ENCODE data around the gene P2RY6. TPM values are rescaled to one million over a fixed set of nuclear protein-coding genes. Genes with fewer than 3 reads are reported as not detected.
A peak's percentile ranks its signal among the peaks of the same experiment; 100 is the strongest.

P2RY6 gene
- under 1 TPM in 3 of 4 donors, not detected in 1; 0.38 to 0.89 (median 0.38) TPM for total RNA-seq

GRCh38 chr11:73271936-73272679 is at the start of gene P2RY6:
Gene P2RY6, plus strand, starts transcription at chr11:73272338. Its CDS starts 24,181 bp downstream, at chr11:73296519.
- WGBS: 71% methylated on average over 10 of the region's 17 CpGs
- Histone ChIP-seq H3K4me1 (no peaks in the 10 kb centered on the region), H3K4me3 (no peak within 1 kb of the TSS), H3K27me3 (no peaks in the 10 kb centered on the region), H3K9me3 (no peaks in the 10 kb centered on the region), H3K27ac (no peak within 1 kb of the TSS), H3K36me3 (no peaks in the 10 kb centered on the region)
- TF ChIP-seq POLR2A (IDR thresholded peaks at IDR 0.05): no peak
- no peak for TF ChIP-seq POLR2AphosphoS5 (IDR thresholded peaks at IDR 0.05)
- DNase-seq (ENCODE audit: low spot score in 2 of 2): peak in 1 of 2 donors; percentile 75

- Histone ChIP-seq H3K4me1 (peaks cover 42% of the 10 kb centered on the region), H3K27me3 (peaks cover 2% of the 10 kb centered on the region), H3K4me3 (no peak overlapping the region), H3K36me3 (no peaks in the 10 kb centered on the region), H3K27ac (no peak overlapping the region), H3K9me3 (no peaks in the 10 kb centered on the region)
- DNase-seq (ENCODE audit: low spot score in 2 of 2): peak in 1 of 2 donors; percentile 46
- TF ChIP-seq CTCF (IDR thresholded peaks at IDR 0.05): no peak
- TF ChIP-seq POLR2A (IDR thresholded peaks at IDR 0.05): no peak
- TF ChIP-seq POLR2AphosphoS5 (IDR thresholded peaks at IDR 0.05): no peak
- no peak for TF ChIP-seq EP300 (IDR thresholded peaks at IDR 0.05)
- 72% methylated on average over 10 of the region's 10 CpGs for WGBS
Measured at GRCh38 chr11:73223998-73224730, 48.0 kb upstream of the P2RY6 start.

GRCh38 chr11:73225001-73225686 is 47.0 kb upstream of the P2RY6 start:
- DNase-seq (ENCODE audit: low spot score in 2 of 2): peak in 1 of 2 donors; percentile 28
- 70% methylated on average over 3 of the region's 3 CpGs for WGBS
- no peak overlapping the region for H3K27ac ChIP-seq
- H3K4me3 ChIP-seq: no peak overlapping the region
- H3K36me3 ChIP-seq: no peaks in the 10 kb centered on the region
- TF ChIP-seq POLR2AphosphoS5 (IDR thresholded peaks at IDR 0.05): no peak
- TF ChIP-seq POLR2A (IDR thresholded peaks at IDR 0.05): no peak
- no peak for TF ChIP-seq EP300 (IDR thresholded peaks at IDR 0.05)
- TF ChIP-seq CTCF (IDR thresholded peaks at IDR 0.05): no peak
- H3K27me3 ChIP-seq: peaks cover 2% of the 10 kb centered on the region
- peaks cover 39% of the 10 kb centered on the region for H3K4me1 ChIP-seq
- no peaks in the 10 kb centered on the region for H3K9me3 ChIP-seq

- Histone ChIP-seq H3K9me3 (no peaks in the 10 kb centered on the region), H3K27ac (no peak overlapping the region), H3K36me3 (no peaks in the 10 kb centered on the region), H3K4me3 (no peak overlapping the region), H3K27me3 (no peaks in the 10 kb centered on the region), H3K4me1 (peaks cover 33% of the 10 kb centered on the region)
- WGBS: 85% methylated on average over 7 of the region's 7 CpGs
- TF ChIP-seq CTCF (IDR thresholded peaks at IDR 0.05): no peak
- TF ChIP-seq EP300 (IDR thresholded peaks at IDR 0.05): no peak
- DNase-seq (ENCODE audit: low spot score in 2 of 2): peak in 1 of 2 donors; percentile 48
Measured at GRCh38 chr11:73225851-73226250, 46.3 kb upstream of the P2RY6 start.

- Histone ChIP-seq H3K4me1 (peaks cover 27% of the 10 kb centered on the region), H3K27me3 (no peaks in the 10 kb centered on the region), H3K36me3 (no peaks in the 10 kb centered on the region), H3K9me3 (no peaks in the 10 kb centered on the region), H3K4me3 (no peak overlapping the region), H3K27ac (no peak overlapping the region)
- TF ChIP-seq CTCF (IDR thresholded peaks at IDR 0.05) (no peak), POLR2A (IDR thresholded peaks at IDR 0.05) (no peak), POLR2AphosphoS5 (IDR thresholded peaks at IDR 0.05) (no peak), EP300 (IDR thresholded peaks at IDR 0.05) (no peak)
- DNase-seq (ENCODE audit: low spot score in 2 of 2): peak in 1 of 2 donors; percentile 22
- 67% methylated on average over 8 of the region's 8 CpGs for WGBS
Measured at GRCh38 chr11:73226297-73227006, 45.7 kb upstream of the P2RY6 start.

Data from suprapubic skin (tissue), 4 donors.